Neuronal stem cell (in vitro differentiated cells): Measurements from ENCODE around the gene SLC22A31.
A peak's percentile ranks its signal among the peaks of the same experiment; 100 is the strongest.

ENCODE experiments used
- DNase-seq: peaks from one replicate; pipeline ENCODE4 v3.0.0-alpha.2; 2013; ENCODE audit warnings: low spot score
- H2AFZ ChIP-seq: one replicate; pipeline ENCODE4 v1.6.1; 2013; ENCODE audit warnings: mild to moderate bottlenecking, low read length, inconsistent platforms
- H2AK5ac ChIP-seq: 2 replicates; pipeline ENCODE4 v1.6.1; 2013; ENCODE audit warnings: low read depth, mild to moderate bottlenecking, inconsistent platforms, low read length, moderate library complexity, mixed read lengths
- H2BK120ac ChIP-seq: 2 replicates; pipeline ENCODE4 v1.6.1; 2013; ENCODE audit warnings: low read depth, mild to moderate bottlenecking, inconsistent platforms, low read length, moderate library complexity, mixed read lengths
- H2BK12ac ChIP-seq: one replicate; pipeline ENCODE4 v1.6.1; 2013; ENCODE audit warnings: low read length, inconsistent platforms
- H2BK15ac ChIP-seq: 2 replicates; pipeline ENCODE4 v1.6.1; 2013; ENCODE audit warnings: mild to moderate bottlenecking, low read length, inconsistent platforms, mixed read lengths
- H2BK5ac ChIP-seq: one replicate; pipeline ENCODE4 v1.6.1; 2013; ENCODE audit warnings: inconsistent platforms, mild to moderate bottlenecking, low read length, moderate library complexity
- H3K14ac ChIP-seq: one replicate; pipeline ENCODE4 v1.6.1; 2013; ENCODE audit warnings: low read length, inconsistent platforms
- H3K18ac ChIP-seq: 2 replicates; pipeline ENCODE4 v1.6.1; 2013; ENCODE audit warnings: low read length, inconsistent platforms
- H3K23ac ChIP-seq: 2 replicates; pipeline ENCODE4 v1.6.1; 2013; ENCODE audit warnings: low read depth, mild to moderate bottlenecking, mixed read lengths, low read length, inconsistent platforms; ENCODE audit not compliant: poor library complexity
- H3K27ac ChIP-seq: replicated peaks from 3 replicates; pipeline ENCODE4 v1.5.1; 2013; ENCODE audit warnings: low read length, inconsistent platforms
- H3K27me3 ChIP-seq, 3 experiments: 2 replicates each; pipeline ENCODE4 v1.6.1; 2013; ENCODE audit warnings: low read length in 3 of 3, mild to moderate bottlenecking in 2 of 3, inconsistent platforms in 1 of 3, low read depth in 1 of 3, mixed read lengths in 1 of 3, moderate library complexity in 1 of 3; ENCODE audit not compliant: control insufficient read depth in 3 of 3, insufficient read depth in 3 of 3
- H3K36me3 ChIP-seq, 2 donors: replicated peaks in 1 of 2; 2 replicates each; pipeline ENCODE4 v1.6.1; 2013; ENCODE audit warnings: low read length in 2 of 2; ENCODE audit not compliant: control insufficient read depth in 2 of 2, insufficient read depth in 2 of 2
- H3K4ac ChIP-seq: 2 replicates; pipeline ENCODE4 v1.6.1; 2013; ENCODE audit warnings: inconsistent platforms, mild to moderate bottlenecking, low read length, moderate library complexity
- H3K4me1 ChIP-seq, 2 donors: 1 replicate in 1 of 2; 2 replicates in 1 of 2; pipeline ENCODE4 v1.6.1; 2013; ENCODE audit warnings: low read length in 2 of 2, low read depth in 1 of 2; ENCODE audit not compliant: control insufficient read depth in 2 of 2, insufficient read depth in 1 of 2
- H3K4me2 ChIP-seq: one replicate; pipeline ENCODE4 v1.6.1; 2013; ENCODE audit warnings: mild to moderate bottlenecking, low read length, inconsistent platforms; ENCODE audit not compliant: insufficient read depth, poor library complexity, severe bottlenecking
- H3K4me3 ChIP-seq, 2 donors: 2 replicates each; pipeline ENCODE4 v1.5.1; 2013; ENCODE audit warnings: low read length in 2 of 2, mild to moderate bottlenecking in 2 of 2, inconsistent platforms in 1 of 2, moderate library complexity in 1 of 2
- H3K79me1 ChIP-seq: one replicate; pipeline ENCODE4 v1.6.1; 2013; ENCODE audit warnings: low read depth, mild to moderate bottlenecking, inconsistent platforms, low read length, moderate library complexity
- H3K9ac ChIP-seq: one replicate; pipeline ENCODE4 v1.6.1; 2013; ENCODE audit warnings: mild to moderate bottlenecking, low read depth, low read length, inconsistent platforms; ENCODE audit not compliant: poor library complexity
- H3K9me3 ChIP-seq, 2 donors: replicated peaks in 1 of 2; 2 replicates each; pipeline versions ENCODE3 to v1.6.1; 2013; ENCODE audit warnings: low read length in 2 of 2, mild to moderate bottlenecking in 2 of 2, inconsistent platforms in 1 of 2, low read depth in 1 of 2, mixed read lengths in 1 of 2, moderate library complexity in 1 of 2; ENCODE audit not compliant: control insufficient read depth in 2 of 2, insufficient read depth in 1 of 2
- H4K8ac ChIP-seq: one replicate; pipeline ENCODE4 v1.6.1; 2013; ENCODE audit warnings: low read depth, mild to moderate bottlenecking, inconsistent platforms, low read length, moderate library complexity
- H4K91ac ChIP-seq: one replicate; pipeline ENCODE4 v1.6.1; 2013; ENCODE audit warnings: low read length, low read depth, mild to moderate bottlenecking, inconsistent platforms; ENCODE audit not compliant: poor library complexity
- WGBS, 2 donors: extraction: QIAGEN DNeasy Blood & Tissue Kit; methylation state at CpG; one replicate each; pipeline ENCODE4 v1.1.7; 2013; ENCODE audit warnings: missing lambda C conversion rate in 2 of 2, mixed read lengths in 1 of 2; ENCODE audit not compliant: insufficient read length in 2 of 2, insufficient replicate concordance in 1 of 2; ENCODE audit errors: extremely low coverage in 2 of 2; 5-methylcytosine and 5-hydroxymethylcytosine counted together

Gene SLC22A31

GRCh38 chr16:89217138-89217387, 16.7 kb upstream of the SLC22A31 start:
- Histone ChIP-seq H3K27me3 (peaks cover 0 to 2% (median 0%) of the 10 kb centered on the region in 3 experiments), H2AFZ (peak overlapping the region; percentile 100), H4K91ac (no peak overlapping the region), H3K9me3 (no peaks in the 10 kb centered on the region), H3K36me3 (peaks cover 10 to 18% of the 10 kb centered on the region in 2 donors), H2BK5ac (no peak overlapping the region), H3K4me1 (peaks cover 3 to 4% of the 10 kb centered on the region in 2 donors), H3K9ac (peak overlapping the region; percentile 91), H3K18ac (no peak overlapping the region), H3K27ac (no peak overlapping the region), H2BK12ac (no peak overlapping the region), H3K23ac (no peak overlapping the region), H2BK120ac (no peak overlapping the region), H3K4me2 (peak overlapping the region; percentile 49), H2BK15ac (no peak overlapping the region), H3K4me3 (peak overlapping the region; percentile 92 to 97), H2AK5ac (no peak overlapping the region), H4K8ac (no peak overlapping the region), H3K4ac (no peak overlapping the region), H3K79me1 (peaks cover 4% of the 10 kb centered on the region), H3K14ac (no peak overlapping the region)
- DNase-seq, result no peak
- no CpG with 5 or more reads among the region's 11 CpGs for WGBS, 2 donors

GRCh38 chr16:89216315-89217137, 16.2 kb upstream of the SLC22A31 start:
- H2AFZ ChIP-seq, result peak overlapping the region; percentile 100
- H3K23ac ChIP-seq, result no peak overlapping the region
- H3K27ac ChIP-seq, result no peak overlapping the region
- H3K4me3 ChIP-seq, result peak overlapping the region in 1 of 2 donors; percentile 97
- no peak overlapping the region for H4K8ac ChIP-seq
- H3K4me1 ChIP-seq, result peaks cover 3 to 4% of the 10 kb centered on the region in 2 donors
- peaks cover 7 to 13% of the 10 kb centered on the region in 2 donors for H3K36me3 ChIP-seq
- no peak overlapping the region for H3K18ac ChIP-seq
- H2BK15ac ChIP-seq, result no peak overlapping the region
- peak overlapping the region; percentile 49 for H3K4me2 ChIP-seq
- no peak overlapping the region for H2AK5ac ChIP-seq
- no peak overlapping the region for H3K4ac ChIP-seq
- no peak overlapping the region for H2BK12ac ChIP-seq
- peak; percentile 67 for DNase-seq
- H2BK5ac ChIP-seq, result no peak overlapping the region
- H4K91ac ChIP-seq, result no peak overlapping the region
- no peak overlapping the region for H3K9ac ChIP-seq
- H3K27me3 ChIP-seq, result no peaks in the 10 kb centered on the region
- whole genome bisulfite sequencing, 2 donors, result no CpG with 5 or more reads among the region's 25 CpGs
- no peak overlapping the region for H3K14ac ChIP-seq
- H3K79me1 ChIP-seq, result peaks cover 4% of the 10 kb centered on the region
- no peaks in the 10 kb centered on the region for H3K9me3 ChIP-seq
- no peak overlapping the region for H2BK120ac ChIP-seq

DNA sequence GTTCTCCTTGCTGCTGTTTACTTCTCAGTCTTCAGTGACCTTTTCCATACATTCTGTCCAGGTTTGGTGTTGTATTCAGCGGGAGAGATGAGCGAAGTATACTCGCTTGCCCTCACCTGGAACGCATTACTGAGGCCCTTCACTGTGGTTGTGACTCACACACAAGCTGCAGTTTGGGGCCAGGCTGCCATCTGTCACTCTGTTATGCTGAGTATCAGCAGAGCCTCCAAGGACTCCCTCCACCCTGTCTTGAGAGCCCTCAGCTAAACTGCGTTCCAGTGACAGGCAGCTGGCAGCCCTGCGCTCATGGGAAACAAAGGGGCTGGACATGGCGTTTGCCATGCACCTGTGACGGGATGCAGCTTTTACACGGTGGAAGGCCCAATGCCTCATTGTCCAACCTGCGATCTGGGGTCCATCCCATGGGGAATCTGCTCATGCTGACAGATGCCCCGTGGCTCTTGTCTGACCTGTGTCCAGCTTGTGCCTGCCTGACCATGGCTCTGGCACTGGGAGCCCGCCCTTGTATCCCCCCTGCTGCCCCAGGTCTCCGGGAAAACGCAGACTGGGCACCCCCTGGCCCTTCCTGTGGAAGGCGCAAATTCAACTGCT, 10.7 kb upstream of the SLC22A31 start:
- Histone ChIP-seq H3K14ac (no peak overlapping the region), H3K4me1 (no peaks in the 10 kb centered on the region), H3K18ac (no peak overlapping the region), H2BK120ac (no peak overlapping the region), H3K9ac (peak overlapping the region; percentile 27), H3K4me2 (no peak overlapping the region), H3K4ac (no peak overlapping the region), H2BK12ac (no peak overlapping the region), H2AFZ (no peak overlapping the region), H4K91ac (no peak overlapping the region), H3K36me3 (no peaks in the 10 kb centered on the region), H3K4me3 (no peak overlapping the region), H3K27ac (no peak overlapping the region), H3K9me3 (no peaks in the 10 kb centered on the region), H4K8ac (no peak overlapping the region), H2BK15ac (no peak overlapping the region), H3K23ac (no peak overlapping the region), H3K27me3 (peaks cover 0 to 5% (median 2%) of the 10 kb centered on the region in 3 experiments), H2AK5ac (no peak overlapping the region), H3K79me1 (no peaks in the 10 kb centered on the region), H2BK5ac (no peak overlapping the region)
- no peak for DNase-seq
- no CpG with 5 or more reads among the region's 15 CpGs for WGBS, 2 donors

DNA sequence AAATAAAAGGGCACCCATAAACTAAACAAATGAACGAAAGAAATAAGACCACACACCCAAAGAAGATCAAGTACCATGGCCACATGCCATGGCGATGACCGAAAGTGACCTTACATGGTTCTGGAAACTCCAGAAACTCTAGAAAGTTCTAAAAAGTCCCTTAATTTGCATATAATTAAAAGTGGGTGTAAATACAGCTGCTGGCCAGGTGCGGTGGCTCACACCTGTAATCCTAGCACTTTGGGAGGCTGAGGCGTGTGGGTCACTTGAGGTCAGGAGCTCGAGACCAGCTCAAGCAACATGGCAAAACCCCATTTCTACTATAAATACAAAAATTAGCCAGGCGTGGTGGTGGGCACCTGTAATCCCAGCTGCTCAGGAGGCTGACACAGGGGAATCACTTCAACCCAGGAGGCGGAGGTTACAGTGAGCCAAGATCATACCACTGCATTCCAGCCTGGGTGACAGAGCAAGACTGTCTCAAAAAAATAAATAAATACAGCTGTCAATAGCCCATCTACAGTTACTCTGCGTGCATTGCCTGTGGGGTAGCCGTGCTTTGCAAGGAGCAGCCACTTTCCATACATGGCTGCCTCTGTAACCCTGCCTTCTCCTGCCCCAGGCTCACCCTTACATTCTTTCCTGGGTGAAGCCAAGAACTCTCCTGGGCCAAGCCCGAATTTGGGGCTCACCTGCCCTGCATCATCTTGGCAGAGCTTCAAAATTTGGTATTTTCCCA, 10.0 kb upstream of the SLC22A31 start:
- no peak overlapping the region for H3K4me2 ChIP-seq
- DNase-seq, result no peak
- H4K8ac ChIP-seq, result no peak overlapping the region
- no peak overlapping the region for H3K4ac ChIP-seq
- H3K9me3 ChIP-seq, result no peaks in the 10 kb centered on the region
- H2BK5ac ChIP-seq, result no peak overlapping the region
- H2BK15ac ChIP-seq, result no peak overlapping the region
- H3K79me1 ChIP-seq, result no peaks in the 10 kb centered on the region
- H2AFZ ChIP-seq, result no peak overlapping the region
- no peak overlapping the region for H3K18ac ChIP-seq
- no peak overlapping the region for H3K4me3 ChIP-seq
- H2BK120ac ChIP-seq, result no peak overlapping the region
- H3K4me1 ChIP-seq, result no peaks in the 10 kb centered on the region
- H3K9ac ChIP-seq, result no peak overlapping the region
- no peak overlapping the region for H2AK5ac ChIP-seq
- H3K27ac ChIP-seq, result no peak overlapping the region
- peaks cover 0 to 5% (median 2%) of the 10 kb centered on the region in 3 experiments for H3K27me3 ChIP-seq
- H3K23ac ChIP-seq, result no peak overlapping the region
- no CpG with 5 or more reads among the region's 11 CpGs for WGBS, 2 donors
- no peaks in the 10 kb centered on the region for H3K36me3 ChIP-seq
- no peak overlapping the region for H4K91ac ChIP-seq
- no peak overlapping the region for H2BK12ac ChIP-seq
- H3K14ac ChIP-seq, result no peak overlapping the region
